ENCODE measurements around the gene GPHN.
"Not testable (repeated sequence)": the region's sequence is repeated elsewhere in the genome, so short reads cannot be mapped to it uniquely, and the experiment has no call there.

Gene GPHN

GRCh38 chr14:66507722-66508546, at the start of gene GPHN:
Gene GPHN (plus strand): TSS chr14:66508147.
- peak; percentile 91 for DNase-seq

DNA sequence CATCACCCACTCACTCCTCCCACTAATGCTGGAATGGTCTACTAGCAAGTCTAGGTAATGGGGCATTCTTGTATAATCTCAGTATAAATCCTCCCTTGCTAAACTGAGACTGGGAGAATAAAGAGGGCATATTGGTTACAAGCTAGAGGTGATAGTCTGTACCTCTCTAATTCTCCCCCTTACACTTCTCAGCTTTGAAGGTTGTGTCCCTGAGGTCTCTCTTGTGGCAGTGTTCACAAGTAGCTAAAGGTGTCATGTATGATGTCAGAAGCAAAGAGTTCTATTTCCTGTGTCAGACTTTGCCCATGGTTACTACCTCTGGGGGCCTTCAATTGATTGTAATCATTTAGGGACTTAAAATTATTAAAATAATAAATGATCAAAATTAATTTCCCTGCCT, 48.3 kb upstream of the GPHN start:
- DNase-seq, result no peak

DNA sequence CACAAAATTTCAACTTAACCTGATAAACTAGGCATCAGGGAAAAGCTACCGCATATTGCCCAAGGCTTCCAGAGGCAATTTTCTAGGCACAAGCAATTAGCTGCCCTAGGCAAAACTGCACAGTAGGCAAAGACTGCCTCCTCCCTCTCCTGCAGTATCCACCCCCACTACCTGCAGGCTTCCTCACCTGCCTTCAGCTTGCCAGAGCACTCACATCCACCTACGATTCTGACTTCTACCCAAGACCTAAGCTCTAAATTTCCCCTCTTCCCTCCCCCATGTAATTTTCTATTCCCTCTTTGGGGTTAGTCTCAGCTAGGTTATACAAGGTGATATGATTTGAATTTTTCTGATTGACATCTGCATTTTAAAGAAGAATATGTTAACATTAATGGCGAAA, 43.7 kb upstream of the GPHN start:
- no peak for DNase-seq

DNA sequence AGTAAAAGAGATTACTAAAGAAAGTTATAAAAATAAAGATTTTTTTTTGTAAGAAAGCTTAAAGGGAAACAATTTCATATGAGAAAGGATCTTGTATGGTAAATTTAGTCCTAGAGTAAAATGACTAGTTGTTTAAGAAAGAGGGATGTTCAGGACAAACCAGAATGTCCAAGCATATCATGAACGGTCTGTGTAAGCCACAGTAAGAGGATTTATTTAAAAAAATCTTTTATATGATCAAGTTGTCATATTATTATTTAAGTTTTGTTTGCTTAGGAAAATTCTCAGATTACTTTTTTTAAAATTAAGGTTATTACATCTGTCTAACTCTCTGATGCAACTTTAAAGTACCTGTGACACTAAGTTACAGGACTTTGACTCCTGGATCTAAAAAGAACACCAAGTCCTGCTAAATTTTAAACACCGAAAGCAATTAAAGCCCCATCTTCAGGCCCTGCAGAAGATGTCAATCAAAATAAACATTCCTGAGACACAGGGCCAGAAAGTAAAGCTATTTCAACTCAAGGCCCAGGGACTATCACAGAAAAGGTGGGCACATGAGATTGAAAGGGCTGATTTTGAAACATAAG, 39.1 kb upstream of the GPHN start:
- DNase-seq, result no peak

- DNase-seq, result no peak
Measured at GRCh38 chr14:66471584-66471983, 36.4 kb upstream of the GPHN start.

GRCh38 chr14:66472251-66472650, 35.7 kb upstream of the GPHN start:
- DNase-seq, result no peak

GRCh38 chr14:66473223-66473622, 34.7 kb upstream of the GPHN start:
- no peak for DNase-seq

- no peak for DNase-seq
Measured at GRCh38 chr14:66476964-66477363, 31.0 kb upstream of the GPHN start.

- DNase-seq, result no peak
Measured at GRCh38 chr14:66477567-66477966, 30.4 kb upstream of the GPHN start.

GRCh38 chr14:66482873-66483272, 25.1 kb upstream of the GPHN start:
- DNase-seq, result no peak

DNA sequence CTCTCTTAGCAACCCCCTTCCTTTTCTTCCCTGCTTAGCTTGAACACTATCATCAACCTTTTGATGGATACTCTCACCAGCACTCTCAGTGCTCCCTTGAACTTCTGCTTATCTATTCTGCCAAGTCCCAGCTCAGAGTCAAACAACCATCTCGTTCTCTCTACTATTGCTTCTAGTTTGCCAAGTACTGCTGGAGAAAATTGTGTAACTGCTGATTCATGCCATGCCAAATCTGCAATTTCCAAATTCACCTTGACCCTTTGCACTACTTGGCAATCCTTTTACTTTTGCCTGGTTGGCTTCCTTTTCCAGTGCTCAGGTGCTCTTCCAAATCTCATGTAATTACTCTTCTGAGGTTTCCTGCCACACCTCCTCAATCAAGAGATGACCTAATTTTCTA, 24.6 kb upstream of the GPHN start:
- no peak for DNase-seq

DNA sequence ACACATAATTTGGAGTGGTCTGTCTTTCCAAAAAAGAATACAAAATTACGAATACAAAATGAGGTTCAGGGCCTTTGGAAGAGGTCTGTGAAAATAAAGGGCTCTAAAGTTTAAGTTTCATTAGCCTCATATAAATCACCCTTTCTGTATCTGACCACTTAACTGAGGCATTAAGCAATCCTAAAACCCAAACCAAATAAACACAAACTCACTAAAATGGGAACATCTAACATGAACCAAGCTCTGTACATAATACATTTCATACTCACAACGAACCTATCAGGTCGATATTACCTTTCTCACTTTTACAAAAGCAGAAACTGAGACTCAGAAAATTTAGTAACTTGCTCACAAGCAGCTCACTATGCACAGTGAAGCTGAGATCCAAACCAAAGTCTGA, 22.9 kb upstream of the GPHN start:
- DNase-seq, result no peak

DNA sequence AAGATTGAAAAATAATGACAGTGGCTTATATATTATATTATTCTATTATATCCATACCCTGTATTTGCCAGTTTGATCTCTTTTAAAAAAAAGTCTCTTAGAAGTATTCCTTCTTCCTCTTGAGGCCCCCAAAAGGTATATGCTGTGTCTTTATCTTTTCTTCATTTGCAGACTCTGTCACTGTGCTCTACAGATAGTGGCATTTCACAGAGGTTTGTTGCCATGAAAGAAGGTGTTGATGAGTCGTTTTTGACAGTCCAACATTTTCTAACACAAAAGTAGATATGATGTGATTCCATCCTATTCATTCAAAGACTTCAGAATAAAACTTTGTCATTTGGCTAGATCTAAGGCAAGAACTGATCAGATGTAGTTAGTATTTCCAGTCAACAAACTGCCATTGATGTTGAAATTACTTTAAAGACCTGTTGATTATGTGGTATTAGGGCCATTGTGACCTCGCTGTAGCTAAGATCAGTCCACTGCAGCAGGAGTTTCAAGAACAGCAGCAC, 22.0 kb upstream of the GPHN start, which contains the start of gene CCDC196:
CCDC196 (plus strand) TSS at position 462 of the 512 bp plus-strand sequence. CDS start 132 bp downstream, outside the sequence.
- no peak for DNase-seq

- no peak for DNase-seq
Measured at GRCh38 chr14:66487164-66487563, 20.8 kb upstream of the GPHN start.

DNA sequence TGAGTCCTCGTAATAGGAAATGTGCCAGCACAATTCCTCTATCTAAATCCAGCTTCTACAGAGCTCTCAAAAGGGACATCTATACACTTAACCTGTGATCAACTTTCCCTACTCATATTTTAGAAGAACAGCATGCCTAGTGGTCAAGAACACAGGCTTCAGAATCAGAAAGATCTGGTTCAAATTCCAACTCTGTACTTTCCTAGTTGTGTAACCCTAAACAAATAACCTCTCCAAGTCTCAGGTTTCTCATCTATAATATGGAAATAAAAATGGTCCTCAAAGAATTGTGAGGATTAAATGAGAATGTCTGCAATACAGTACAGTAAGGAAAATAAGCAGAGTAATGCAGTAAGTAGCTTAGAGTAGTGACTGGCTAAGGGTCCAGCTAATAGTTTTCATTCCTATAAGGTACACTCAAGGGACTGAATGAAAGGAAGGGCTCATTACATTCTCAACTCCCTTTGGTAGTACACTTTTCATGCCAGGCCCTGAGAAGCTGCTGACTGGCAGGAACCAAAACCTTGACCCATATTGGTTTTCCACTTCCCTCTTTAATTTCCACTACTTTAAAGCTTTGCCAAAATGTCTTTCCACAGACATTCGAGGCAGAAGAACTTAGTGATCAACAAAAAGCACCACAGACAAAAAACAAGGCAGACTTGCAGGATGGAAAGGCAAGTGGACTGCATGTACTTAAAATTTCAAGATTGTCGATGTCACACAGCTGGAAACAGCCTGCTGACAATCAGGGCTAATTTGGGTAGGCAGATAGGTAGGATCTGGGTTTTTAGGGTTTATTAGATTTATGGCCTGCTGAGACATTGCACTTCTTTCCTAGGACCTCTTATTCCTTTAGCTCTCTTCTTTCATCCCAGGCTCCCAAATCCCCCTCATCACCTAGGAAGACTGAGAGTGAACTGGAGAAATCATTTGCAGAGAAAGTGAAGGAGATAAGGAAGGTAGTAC, 17.5 kb upstream of the GPHN start:
- no peak for DNase-seq

GRCh38 chr14:66493750-66494149, 14.2 kb upstream of the GPHN start:
- DNase-seq, result no peak

DNA sequence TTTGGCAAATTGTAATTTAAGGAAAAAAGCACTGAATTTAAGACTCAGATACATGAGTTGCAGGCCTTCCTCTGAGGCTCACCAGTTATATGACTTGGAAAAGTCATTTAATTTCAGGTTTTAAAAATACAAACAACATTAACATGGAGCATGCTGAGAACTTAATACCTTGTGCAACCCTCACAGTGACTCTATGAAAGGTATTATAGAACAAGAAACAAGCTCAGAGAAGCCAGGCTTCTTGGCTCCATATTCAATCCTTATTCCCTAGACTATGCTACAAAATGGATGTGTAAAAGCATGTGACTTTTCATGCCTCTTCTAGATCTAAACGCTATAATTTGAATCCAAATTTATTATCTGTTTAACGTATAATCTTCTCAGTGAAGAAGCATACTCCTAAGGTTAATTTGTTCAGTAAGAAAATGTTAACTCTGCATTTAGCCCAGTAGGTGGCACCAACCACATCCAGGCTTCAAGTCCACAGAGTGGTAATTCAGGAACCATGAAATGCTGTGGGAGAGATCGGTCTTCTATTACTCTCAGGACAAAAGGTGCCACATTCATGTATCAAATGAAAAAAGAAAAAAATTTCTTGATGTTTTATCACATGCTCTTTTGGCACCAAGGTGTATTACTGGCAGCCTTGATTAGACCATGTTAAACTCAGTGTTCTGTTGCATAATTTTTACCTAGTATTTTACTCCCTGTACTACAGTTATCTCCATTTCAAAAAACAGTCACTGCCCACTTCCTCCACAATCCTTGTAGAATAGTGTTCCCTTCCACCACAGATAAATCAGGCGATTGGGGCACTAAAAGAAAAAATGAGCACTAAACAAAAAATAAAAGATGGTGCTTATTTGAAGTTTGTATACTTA, 12.5 kb upstream of the GPHN start:
- peak; percentile 17 for DNase-seq

GRCh38 chr14:66496188-66496807, 11.6 kb upstream of the GPHN start:
- DNase-seq, result no peak

DNA sequence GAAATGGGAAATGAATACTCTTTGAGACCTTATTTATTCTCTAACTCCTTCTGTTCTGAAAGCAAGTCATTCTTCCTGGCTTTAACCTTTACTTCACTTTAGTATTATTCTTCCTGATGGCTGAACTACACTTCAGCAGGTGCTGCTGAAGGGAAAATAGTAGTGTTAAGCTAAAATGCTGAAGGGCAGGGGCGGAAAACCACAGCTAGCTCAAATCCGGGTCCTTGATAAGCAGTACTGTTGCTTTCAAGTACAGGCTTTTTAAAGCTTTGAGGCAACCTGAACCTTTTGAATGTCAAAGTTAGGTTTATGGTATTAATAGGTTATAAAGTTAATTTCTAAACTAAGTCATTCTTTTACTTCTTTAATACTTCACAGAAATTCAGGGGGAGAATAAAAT, 11.0 kb upstream of the GPHN start:
- DNase-seq, result no peak

GRCh38 chr14:66498311-66498710, 9.6 kb upstream of the GPHN start:
- DNase-seq, result no peak

DNA sequence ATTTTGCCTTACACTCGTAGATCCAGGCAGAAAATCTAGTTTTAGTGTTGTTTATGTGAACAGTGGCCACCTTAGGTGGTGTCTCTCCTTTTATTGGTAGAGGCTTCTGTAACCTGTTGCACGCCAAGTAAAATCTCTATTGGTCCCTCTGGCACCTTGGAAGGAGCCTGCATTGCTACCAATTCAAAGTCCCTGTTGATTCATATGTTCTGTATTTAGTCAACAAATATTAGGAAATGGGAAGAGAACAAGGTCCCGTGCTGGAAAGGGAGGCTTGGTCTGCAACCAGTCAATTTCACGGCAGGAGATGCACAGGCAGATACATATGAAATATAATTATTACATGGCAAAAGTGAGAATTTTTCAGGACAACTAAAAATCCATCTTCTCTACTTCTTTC, 6.4 kb upstream of the GPHN start:
- DNase-seq, result no peak

DNA sequence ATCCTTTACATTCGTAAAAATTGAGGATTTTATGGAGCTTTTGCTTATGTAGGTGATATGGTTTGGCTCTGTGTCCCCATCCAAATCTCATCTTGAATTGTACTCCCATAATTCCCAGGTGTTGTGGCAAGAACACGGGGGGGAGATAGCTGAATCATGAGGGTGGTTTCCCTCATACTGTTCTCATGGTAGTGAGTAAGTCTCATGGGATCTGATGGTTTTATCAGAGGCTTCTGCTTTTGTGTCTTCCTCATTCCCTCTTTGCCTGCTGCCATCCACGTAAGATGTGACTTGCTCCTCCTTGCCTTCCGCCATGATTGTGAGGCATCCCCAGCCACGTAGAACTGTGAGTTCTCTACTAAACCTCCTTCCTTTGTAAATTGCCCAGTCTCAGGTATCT, 5.1 kb upstream of the GPHN start:
- not testable (repeated sequence) for DNase-seq

Measured in activated naive CD4-positive, alpha-beta T cell treated with Interleukin-2 at 50 U/mL for 16 hours (primary cell).